Mesenchymal stem cell (in vitro differentiated cells and primary cell): ENCODE measurements around the gene NRP1. TPM values are rescaled to one million over a fixed set of nuclear protein-coding genes. Genes with fewer than 3 reads are reported as not detected.
"Not testable (repeated sequence)": the region's sequence is repeated elsewhere in the genome, so short reads cannot be mapped to it uniquely, and the experiment has no call there.

Source experiments
- DNase-seq: peaks from one replicate; pipeline ENCODE4 v3.0.0-alpha.2; 2013
- H2AFZ ChIP-seq: one replicate; pipeline ENCODE4 v1.6.1; 2013; ENCODE audit warnings: low read depth, mild to moderate bottlenecking, control low read depth, inconsistent platforms, low read length, moderate library complexity
- H2AK5ac ChIP-seq: 2 replicates; pipeline ENCODE4 v1.6.1; 2013; ENCODE audit warnings: low read length, moderate library complexity, mild to moderate bottlenecking, inconsistent platforms; ENCODE audit not compliant: severe bottlenecking
- H2BK120ac ChIP-seq: one replicate; pipeline ENCODE4 v1.6.1; 2013; ENCODE audit warnings: low read depth, mild to moderate bottlenecking, inconsistent platforms, low read length, moderate library complexity
- H2BK12ac ChIP-seq, 2 experiments: one replicate each; pipeline ENCODE4 v1.6.1; 2013; ENCODE audit warnings: inconsistent platforms in 2 of 2, low read length in 2 of 2, mild to moderate bottlenecking in 2 of 2, moderate library complexity in 2 of 2, control low read depth in 1 of 2
- H2BK15ac ChIP-seq: one replicate; pipeline ENCODE4 v1.6.1; 2013; ENCODE audit warnings: mild to moderate bottlenecking, low read depth, inconsistent platforms; ENCODE audit not compliant: poor library complexity, severe bottlenecking
- H2BK5ac ChIP-seq: 2 replicates; pipeline ENCODE4 v1.6.1; 2013; ENCODE audit warnings: low read depth, mild to moderate bottlenecking, low read length, control low read depth, inconsistent platforms; ENCODE audit not compliant: poor library complexity, severe bottlenecking
- H3K14ac ChIP-seq, 2 experiments: one replicate each; pipeline ENCODE4 v1.6.1; 2013; ENCODE audit warnings: inconsistent platforms in 2 of 2, low read length in 2 of 2, control low read depth in 1 of 2, mild to moderate bottlenecking in 1 of 2, moderate library complexity in 1 of 2
- H3K18ac ChIP-seq, 2 experiments: one replicate each; pipeline ENCODE4 v1.6.1; 2013; ENCODE audit warnings: inconsistent platforms in 2 of 2, low read length in 2 of 2, control low read depth in 1 of 2, low read depth in 1 of 2, mild to moderate bottlenecking in 1 of 2
- H3K23ac ChIP-seq, 2 experiments: one replicate each; pipeline ENCODE4 v1.6.1; 2013; ENCODE audit warnings: inconsistent platforms in 2 of 2, low read length in 2 of 2, mild to moderate bottlenecking in 2 of 2, moderate library complexity in 2 of 2, control low read depth in 1 of 2
- H3K27ac ChIP-seq: 2 replicates; pipeline ENCODE4 v1.5.1; 2013; ENCODE audit warnings: mild to moderate bottlenecking, moderate library complexity, low read length, control low read depth, inconsistent platforms; ENCODE audit not compliant: poor library complexity, severe bottlenecking
- H3K27me3 ChIP-seq, 2 experiments: 2 replicates each; pipeline versions ENCODE4 v1.6.1 to v1.7.0; 2013; ENCODE audit warnings: low read length in 2 of 2, mild to moderate bottlenecking in 2 of 2, moderate library complexity in 2 of 2, control low read depth in 1 of 2, inconsistent platforms in 1 of 2; ENCODE audit not compliant: control insufficient read depth in 1 of 2, insufficient read depth in 1 of 2
- H3K36me3 ChIP-seq, 2 experiments: 2 replicates each; pipeline versions ENCODE4 v1.6.1 to v1.7.0; 2013; ENCODE audit warnings: low read length in 2 of 2, control low read depth in 1 of 2, inconsistent platforms in 1 of 2, low read depth in 1 of 2, mild to moderate bottlenecking in 1 of 2; ENCODE audit not compliant: insufficient read depth in 2 of 2, control insufficient read depth in 1 of 2
- H3K4ac ChIP-seq, 2 experiments: one replicate each; pipeline ENCODE4 v1.6.1; 2013; ENCODE audit warnings: inconsistent platforms in 2 of 2, low read length in 2 of 2, mild to moderate bottlenecking in 2 of 2, moderate library complexity in 2 of 2, control low read depth in 1 of 2, low read depth in 1 of 2
- H3K4me1 ChIP-seq: 2 replicates; pipeline ENCODE4 v1.6.1; 2013; ENCODE audit warnings: low read depth, low read length, control low read depth; ENCODE audit not compliant: control insufficient read depth, insufficient read depth
- H3K4me2 ChIP-seq: 2 replicates; pipeline ENCODE4 v1.6.1; 2013; ENCODE audit warnings: low read length, mild to moderate bottlenecking, inconsistent platforms; ENCODE audit not compliant: poor library complexity, severe bottlenecking
- H3K4me3 ChIP-seq, 2 experiments: 2 replicates each; pipeline versions ENCODE4 v1.5.1 to v1.7.0; 2013; ENCODE audit warnings: low read length in 2 of 2, mild to moderate bottlenecking in 2 of 2, control low read depth in 1 of 2, low read depth in 1 of 2; ENCODE audit not compliant: insufficient read depth in 1 of 2
- H3K79me1 ChIP-seq: replicated peaks from 2 replicates; pipeline ENCODE4 v1.6.1; 2013; ENCODE audit warnings: mild to moderate bottlenecking, control low read depth, low read length, inconsistent platforms; ENCODE audit not compliant: poor library complexity, severe bottlenecking
- H3K9ac ChIP-seq: 2 replicates; pipeline ENCODE4 v1.7.0; 2013; ENCODE audit warnings: mild to moderate bottlenecking, low read length, moderate library complexity
- H3K9me3 ChIP-seq: 2 replicates; pipeline ENCODE4 v1.7.0; 2013; ENCODE audit warnings: mild to moderate bottlenecking, low read length; ENCODE audit not compliant: control insufficient read depth
- H4K8ac ChIP-seq: one replicate; pipeline ENCODE4 v1.6.1; 2013; ENCODE audit warnings: inconsistent platforms, mild to moderate bottlenecking, low read length, moderate library complexity
- H4K91ac ChIP-seq: one replicate; pipeline ENCODE4 v1.6.1; 2013; ENCODE audit warnings: mild to moderate bottlenecking, low read length, inconsistent platforms
- WGBS: methylation state at CpG from one replicate; pipeline ENCODE4 v1.1.7; 2013; ENCODE audit warnings: mixed read lengths; 5-methylcytosine and 5-hydroxymethylcytosine counted together
- polyA plus RNA-seq, 2 experiments: library from polyadenylated mRNA; stranded (reverse); fragments of 200-250 nt; gene quantifications; one replicate each; pipeline ENCODE4 v1.2.3, GENCODE V29; 2013

NRP1 gene
- 29.3 TPM for polyA plus RNA-seq (2013, experiment 1 of 2)
- polyA plus RNA-seq (2013, experiment 2 of 2) = 30.0 TPM

GRCh38 chr10:33334153-33334804 lies at the start of gene NRP1:
Gene NRP1, minus strand, starts transcription at chr10:33334667. Its CDS starts 285 bp downstream, at chr10:33334382.
- H2BK15ac ChIP-seq = peak within 1 kb of the TSS; percentile 94
- H4K8ac ChIP-seq = peak within 1 kb of the TSS; percentile 87
- H2BK12ac ChIP-seq = peak within 1 kb of the TSS; percentile 85 to 96
- H3K4me1 ChIP-seq = peaks cover 2% of the 10 kb centered on the region
- H3K23ac ChIP-seq = peak within 1 kb of the TSS; percentile 85 to 99
- H3K27ac ChIP-seq = peak within 1 kb of the TSS; percentile 96
- no peaks in the 10 kb centered on the region for H3K27me3 ChIP-seq
- under 1% methylated on average over 22 of the region's 44 CpGs for WGBS
- H3K79me1 ChIP-seq = peaks cover 5% of the 10 kb centered on the region
- H3K4me2 ChIP-seq = peak within 1 kb of the TSS; percentile 100
- peak within 1 kb of the TSS; percentile 80 for H2BK120ac ChIP-seq
- no peaks in the 10 kb centered on the region for H3K9me3 ChIP-seq
- peak within 1 kb of the TSS; percentile 97 to 99 for H3K18ac ChIP-seq
- H3K4ac ChIP-seq = peak within 1 kb of the TSS; percentile 89 to 93
- H3K14ac ChIP-seq = peak within 1 kb of the TSS; percentile 74 to 93
- H3K4me3 ChIP-seq = peak within 1 kb of the TSS; percentile 87 to 97
- H2AK5ac ChIP-seq = peak within 1 kb of the TSS; percentile 10
- H3K36me3 ChIP-seq = peaks cover 0 to 34% of the 10 kb centered on the region in 2 experiments
- H3K9ac ChIP-seq = peak within 1 kb of the TSS; percentile 100
- peak within 1 kb of the TSS; percentile 87 for H2AFZ ChIP-seq
- H2BK5ac ChIP-seq = peak within 1 kb of the TSS; percentile 91
- H4K91ac ChIP-seq = peak within 1 kb of the TSS; percentile 88
- no peak for DNase-seq

- H3K79me1 ChIP-seq, H3K18ac ChIP-seq, H2AFZ ChIP-seq, H3K4me1 ChIP-seq, H4K91ac ChIP-seq, H3K36me3 ChIP-seq, H4K8ac ChIP-seq, H3K9ac ChIP-seq, H3K23ac ChIP-seq, H3K27me3 ChIP-seq, H3K27ac ChIP-seq, H2BK5ac ChIP-seq, H2BK120ac ChIP-seq, H3K4me3 ChIP-seq, H3K4ac ChIP-seq, H3K14ac ChIP-seq, H2AK5ac ChIP-seq, DNase-seq, H2BK12ac ChIP-seq, H3K4me2 ChIP-seq, H2BK15ac ChIP-seq, H3K9me3 ChIP-seq: not testable (repeated sequence)
- 88% methylated on average over 1 of the region's 3 CpGs for WGBS
Observed at GRCh38 chr10:33384201-33384600, 49.7 kb upstream of the NRP1 start.

- Histone ChIP-seq H3K23ac (no peak overlapping the region), H4K8ac (no peak overlapping the region), H2BK12ac (no peak overlapping the region), H3K4me3 (no peak overlapping the region), H3K36me3 (no peaks in the 10 kb centered on the region), H2AK5ac (no peak overlapping the region), H3K4me1 (no peaks in the 10 kb centered on the region), H3K9me3 (no peaks in the 10 kb centered on the region), H3K4ac (no peak overlapping the region), H3K4me2 (no peak overlapping the region), H3K9ac (peak overlapping the region; percentile 68), H3K18ac (no peak overlapping the region), H3K79me1 (no peaks in the 10 kb centered on the region), H2AFZ (no peak overlapping the region), H2BK5ac (no peak overlapping the region), H3K27ac (no peak overlapping the region), H3K27me3 (no peaks in the 10 kb centered on the region), H2BK120ac (no peak overlapping the region), H4K91ac (no peak overlapping the region), H2BK15ac (no peak overlapping the region), H3K14ac (no peak overlapping the region)
- DNase-seq = no peak
- WGBS = 100% methylated on average over 2 of the region's 4 CpGs
Observed at GRCh38 chr10:33382921-33383713, 48.6 kb upstream of the NRP1 start.

GRCh38 chr10:33382216-33382600 lies 47.7 kb upstream of the NRP1 start:
- Histone ChIP-seq H2BK15ac (no peak overlapping the region), H3K9me3 (no peaks in the 10 kb centered on the region), H2BK5ac (no peak overlapping the region), H3K14ac (peak overlapping the region in 1 of 2 experiments; percentile 44), H2AFZ (no peak overlapping the region), H3K36me3 (no peaks in the 10 kb centered on the region), H3K4me3 (peak overlapping the region in 1 of 2 experiments; percentile 32), H3K23ac (no peak overlapping the region), H3K27me3 (no peaks in the 10 kb centered on the region), H2AK5ac (no peak overlapping the region), H2BK120ac (no peak overlapping the region), H4K91ac (no peak overlapping the region), H3K4ac (no peak overlapping the region), H3K4me1 (no peaks in the 10 kb centered on the region), H3K18ac (no peak overlapping the region), H4K8ac (no peak overlapping the region), H3K4me2 (no peak overlapping the region), H2BK12ac (no peak overlapping the region), H3K79me1 (no peaks in the 10 kb centered on the region), H3K9ac (peak overlapping the region; percentile 68), H3K27ac (no peak overlapping the region)
- DNase-seq = no peak
- 84% methylated on average over 2 of the region's 2 CpGs for WGBS
